HCT116 (cell line): ENCODE data around the gene HIVEP1. TPM values are rescaled to one million over a fixed set of nuclear protein-coding genes. Genes with fewer than 3 reads are reported as not detected.
A peak's percentile ranks its signal among the peaks of the same experiment; 100 is the strongest.
"Not testable (repeated sequence)": the region's sequence is repeated elsewhere in the genome, so short reads cannot be mapped to it uniquely, and the experiment has no call there.

Experiments
- ATAC-seq: fragments of 200-7000 bp; cut with Tn5 transposase; 2 replicates; pipeline ENCODE4 v1.9.1; 2020; ENCODE audit warnings: mild to moderate bottlenecking, moderate library complexity
- BruUV-seq: library from RNA; stranded (reverse); fragments of 400-500 nt; replicated peaks from 2 replicates; lab custom pipeline; 2021; lab: Mats Ljungman, UMichigan
- CTCF ChIA-PET: fragments of 300-600 bp; sonication (Branson Sonifier 250); formaldehyde crosslinking; loops from one replicate; lab custom pipeline; 2021; ENCODE audit warnings: antibody characterized with exemption; lab: Charles Lee
- POLR2A ChIA-PET: fragments of 300-600, 350-600 bp; sonication (Branson Sonifier 250); formaldehyde crosslinking; loops from one replicate; lab custom pipeline; 2021; ENCODE audit warnings: antibody characterized with exemption; lab: Charles Lee
- RAD21 ChIA-PET, 2 experiments: fragments of 300-600 bp; sonication (Branson Sonifier 250); formaldehyde crosslinking; loops; one replicate each; lab custom pipeline; 2023; ENCODE audit warnings: low total read pairs in 2 of 2; ENCODE audit not compliant: uncharacterized antibody in 2 of 2, unreplicated experiment in 2 of 2, low non-redundant PET in 1 of 2; lab: Charles Lee
- DNase-seq: peaks from one replicate; pipeline ENCODE4 v3.0.0-alpha.2; 2010; ENCODE audit warnings: low read depth, low spot score
- H2AFZ ChIP-seq: fragments of 200-600 bp; shearing (Covaris generic), sonication (generic); 2 replicates; pipeline ENCODE4 v1.6.1; 2017; ENCODE audit warnings: low read depth, mixed run types, mixed read lengths, antibody characterized with exemption, low read length; ENCODE audit not compliant: poor library complexity, severe bottlenecking
- H3K27ac ChIP-seq: 2 replicates; pipeline ENCODE4 v1.5.1; 2012; ENCODE audit warnings: low read depth, low read length
- H3K27me3 ChIP-seq: fragments of 200-600 bp; sonication (generic); 2 replicates; pipeline ENCODE4 v1.6.1; 2016; ENCODE audit warnings: mixed run types, low read length, mixed read lengths; ENCODE audit not compliant: insufficient read depth
- H3K36me3 ChIP-seq, 2 experiments: fragments of 200-500 bp in 1 of 2; fragments of 200-600 bp in 1 of 2; sonication (Bioruptor generic) in 1 of 2; sonication (generic) in 1 of 2; 2 replicates each; pipeline versions ENCODE4 v1.5.1 to v1.6.1; 2014 to 2016; ENCODE audit warnings: low read length in 2 of 2, inconsistent platforms in 1 of 2, mixed read lengths in 1 of 2, mixed run types in 1 of 2; ENCODE audit not compliant: insufficient read depth in 2 of 2, control insufficient read depth in 1 of 2
- H3K4me1 ChIP-seq, 2 experiments: fragments of 200-600 bp in 1 of 2; sonication (generic) in 1 of 2; 2 replicates each; pipeline versions ENCODE4 v1.5.1 to v1.6.1; 2012 to 2017; ENCODE audit warnings: low read length in 2 of 2, inconsistent platforms in 1 of 2, mild to moderate bottlenecking in 1 of 2, mixed read lengths in 1 of 2, mixed run types in 1 of 2, moderate library complexity in 1 of 2; ENCODE audit not compliant: insufficient read depth in 2 of 2, control insufficient read depth in 1 of 2
- H3K4me2 ChIP-seq: fragments of 200-600 bp; sonication (generic); 2 replicates; pipeline ENCODE4 v1.6.1; 2017; ENCODE audit warnings: mixed run types, low read length, mixed read lengths
- H3K4me3 ChIP-seq, 2 experiments: fragments of 200-600 bp in 1 of 2; sonication (generic) in 1 of 2; replicated peaks in 1 of 2; 2 replicates each; pipeline ENCODE4 v1.5.1; 2011 to 2016; ENCODE audit warnings: low read length in 2 of 2, control low read depth in 1 of 2, low read depth in 1 of 2, mild to moderate bottlenecking in 1 of 2, mixed read lengths in 1 of 2, mixed run types in 1 of 2
- H3K79me2 ChIP-seq: fragments of 200-600 bp; sonication (generic); 2 replicates; pipeline ENCODE4 v1.6.1; 2017; ENCODE audit warnings: mild to moderate bottlenecking, mixed run types, low read length, moderate library complexity, mixed read lengths; ENCODE audit not compliant: insufficient read depth
- H3K9ac ChIP-seq: fragments of 200-600 bp; sonication (generic); 2 replicates; pipeline ENCODE4 v1.6.1; 2016; ENCODE audit warnings: low read length, mixed read lengths
- H3K9me2 ChIP-seq: fragments of 200-600 bp; sonication (generic), shearing (Covaris generic); 2 replicates; pipeline ENCODE4 v1.6.1; 2017; ENCODE audit warnings: mixed run types, mild to moderate bottlenecking, moderate library complexity; ENCODE audit not compliant: insufficient read depth
- H3K9me3 ChIP-seq, 2 experiments: fragments of 200-500 bp in 1 of 2; fragments of 200-600 bp in 1 of 2; sonication (Bioruptor generic) in 1 of 2; sonication (generic) in 1 of 2; 2 replicates each; pipeline ENCODE4 v1.6.1; 2014 to 2017; ENCODE audit warnings: low read length in 2 of 2, mixed read lengths in 2 of 2, inconsistent platforms in 1 of 2, low read depth in 1 of 2, mild to moderate bottlenecking in 1 of 2, mixed run types in 1 of 2, moderate library complexity in 1 of 2; ENCODE audit not compliant: control insufficient read depth in 1 of 2, insufficient read depth in 1 of 2
- H4K20me1 ChIP-seq: fragments of 200-600 bp; sonication (generic), shearing (Covaris generic); 2 replicates; pipeline ENCODE4 v1.6.1; 2017; ENCODE audit warnings: mixed run types, mild to moderate bottlenecking, moderate library complexity; ENCODE audit not compliant: insufficient read depth
- CBX3 ChIP-seq: IDR thresholded peaks from 2 replicates; pipeline ENCODE4 v1.6.1; 2012; ENCODE audit warnings: low read depth
- CEBPB ChIP-seq: IDR thresholded peaks from 2 replicates; pipeline ENCODE4 v1.6.1; 2012; ENCODE audit warnings: low read depth
- RAD21 ChIP-seq: IDR thresholded peaks from 2 replicates; pipeline ENCODE4 v1.6.1; 2012; ENCODE audit warnings: low read depth, mild to moderate bottlenecking
- intact Hi-C: fragments of 100-400 bp; cut with micrococcal nuclease; formaldehyde crosslinking; loops from 2 replicates; pipeline ENCODE4 v1.10.0; 2022
- total RNA-seq: library from RNA; stranded (reverse); gene quantifications from one replicate; pipeline ENCODE4 v1.2.1, GENCODE V29; 2021; ENCODE audit not compliant: unreplicated experiment
- TF ChIP-seq, protein P1 (sequence below), 3 experiments: fragments of 200-600 bp in 1 of 3; sonication (generic) in 1 of 3; IDR thresholded peaks in 2 of 3; conservative IDR thresholded peaks in 1 of 3; 2 replicates each; pipeline ENCODE4 v1.5.1; 2012 to 2017; ENCODE audit warnings: low read depth in 2 of 3, low read length in 2 of 3, antibody characterized with exemption in 1 of 3, borderline replicate concordance in 1 of 3, control low read depth in 1 of 3, mild to moderate bottlenecking in 1 of 3, mixed read lengths in 1 of 3, mixed run types in 1 of 3, moderate library complexity in 1 of 3; ENCODE audit not compliant: insufficient read depth in 1 of 3

HIVEP1 gene
- total RNA-seq, 1 experiment from 2014 or later = 11.2 TPM

DNA sequence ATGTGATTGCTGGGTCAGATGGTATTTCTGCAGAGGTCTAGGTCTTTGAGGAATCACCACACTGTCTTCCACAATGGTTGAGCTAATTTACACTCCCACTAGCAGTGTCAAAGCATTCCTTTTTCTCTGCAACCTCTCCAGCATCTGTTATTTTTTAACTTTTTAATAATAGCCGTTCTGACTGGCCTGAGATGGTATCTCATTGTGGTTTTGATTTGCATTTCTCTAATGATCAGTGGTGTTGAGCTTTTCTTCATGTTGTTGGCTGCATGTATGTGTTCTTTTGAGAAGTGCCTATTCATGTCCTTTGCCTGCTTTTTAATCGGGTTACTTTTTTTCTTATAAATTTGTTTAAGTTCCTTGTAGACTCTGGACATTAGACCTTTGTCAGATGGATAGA, 143.7 kb downstream of the HIVEP1 start:
- POLR2A ChIA-PET, H3K27ac ChIP-seq, H3K79me2 ChIP-seq, ATAC-seq, BruUV-seq, CTCF ChIA-PET, DNase-seq, H4K20me1 ChIP-seq, intact Hi-C loops, H3K9me3 ChIP-seq, H3K4me2 ChIP-seq, H3K36me3 ChIP-seq, H3K4me1 ChIP-seq, H3K27me3 ChIP-seq, H3K4me3 ChIP-seq, RAD21 ChIA-PET, H3K9me2 ChIP-seq, H3K9ac ChIP-seq, H2AFZ ChIP-seq: not testable (repeated sequence)

DNA sequence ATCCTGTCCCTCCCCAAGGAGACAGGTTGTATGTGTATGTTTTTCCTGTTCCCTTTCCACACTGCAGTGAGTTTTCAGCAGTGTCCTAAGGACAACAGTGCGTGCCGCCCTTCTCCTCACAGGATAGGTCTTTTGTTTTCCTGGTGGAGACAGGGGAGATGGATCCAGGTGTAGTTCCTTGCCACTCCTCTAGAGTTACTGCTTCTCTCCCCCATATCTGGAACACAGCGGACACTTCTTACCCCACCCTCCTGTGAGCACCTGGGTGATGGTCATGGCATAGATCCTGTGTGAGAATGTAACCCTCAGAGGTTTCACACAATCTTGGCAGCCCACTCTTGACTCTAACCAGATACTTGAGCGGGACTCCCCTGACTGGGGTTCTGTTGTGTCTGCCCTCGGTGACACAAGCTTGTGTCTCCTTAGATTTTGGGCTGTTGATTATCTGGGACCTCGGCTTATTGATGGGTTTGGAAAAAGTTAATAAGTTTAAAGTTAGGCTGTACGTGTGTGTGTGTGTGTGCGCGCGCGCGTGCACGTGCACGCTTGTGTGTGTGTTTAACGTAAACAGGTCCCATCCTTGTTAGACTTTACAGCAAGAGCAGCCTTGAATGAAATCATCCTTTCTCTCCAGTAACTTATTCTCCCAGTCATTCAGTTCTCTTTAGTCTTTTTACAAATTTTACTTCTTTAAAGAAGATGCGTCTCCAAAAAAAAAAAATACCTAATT, 146.7 kb downstream of the HIVEP1 start:
- ChIA-PET POLR2A (no interaction called here), RAD21 (no interaction called here), CTCF (no interaction called here)
- no peak for DNase-seq
- TF ChIP-seq CBX3 (no peak), CEBPB (no peak), RAD21 (no peak)
- TF ChIP-seq, protein P1, sequence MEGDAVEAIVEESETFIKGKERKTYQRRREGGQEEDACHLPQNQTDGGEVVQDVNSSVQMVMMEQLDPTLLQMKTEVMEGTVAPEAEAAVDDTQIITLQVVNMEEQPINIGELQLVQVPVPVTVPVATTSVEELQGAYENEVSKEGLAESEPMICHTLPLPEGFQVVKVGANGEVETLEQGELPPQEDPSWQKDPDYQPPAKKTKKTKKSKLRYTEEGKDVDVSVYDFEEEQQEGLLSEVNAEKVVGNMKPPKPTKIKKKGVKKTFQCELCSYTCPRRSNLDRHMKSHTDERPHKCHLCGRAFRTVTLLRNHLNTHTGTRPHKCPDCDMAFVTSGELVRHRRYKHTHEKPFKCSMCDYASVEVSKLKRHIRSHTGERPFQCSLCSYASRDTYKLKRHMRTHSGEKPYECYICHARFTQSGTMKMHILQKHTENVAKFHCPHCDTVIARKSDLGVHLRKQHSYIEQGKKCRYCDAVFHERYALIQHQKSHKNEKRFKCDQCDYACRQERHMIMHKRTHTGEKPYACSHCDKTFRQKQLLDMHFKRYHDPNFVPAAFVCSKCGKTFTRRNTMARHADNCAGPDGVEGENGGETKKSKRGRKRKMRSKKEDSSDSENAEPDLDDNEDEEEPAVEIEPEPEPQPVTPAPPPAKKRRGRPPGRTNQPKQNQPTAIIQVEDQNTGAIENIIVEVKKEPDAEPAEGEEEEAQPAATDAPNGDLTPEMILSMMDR (IDR thresholded peaks at IDR 0.05 in 2 of 3, conservative IDR thresholded peaks at IDR 0.05 in 1 of 3; ENCODE audit: borderline replicate concordance in 1 of 3, insufficient read depth in 1 of 3, low read depth in 2 of 3, low read length in 2 of 3) = peak in 2 of 3 experiments; percentile 42 to 43; a peak in 4 of 6 replicates
- Histone ChIP-seq H3K9me2 (no peaks in the 10 kb centered on the region), H3K27me3 (no peaks in the 10 kb centered on the region), H3K79me2 (no peaks in the 10 kb centered on the region), H3K9me3 (no peaks in the 10 kb centered on the region), H3K4me2 (no peak overlapping the region), H2AFZ (no peak overlapping the region), H4K20me1 (no peaks in the 10 kb centered on the region), H3K9ac (no peak overlapping the region), H3K4me3 (no peak overlapping the region), H3K27ac (no peak overlapping the region), H3K36me3 (0 out of 4 replicates have a peak, but pooled peaks cover 0 to 8% of the 10 kb centered on the region in 2 experiments), H3K4me1 (no peaks in the 10 kb centered on the region)
- intact Hi-C loops = no loop called here
- ATAC-seq = peak; percentile 64; the same call in 1 of the 2 replicates
- BruUV-seq = no TSS peak
